Gastrocnemius medialis (tissue), 4 donors: ENCODE results near the gene ITGAL.

Experiments
- POLR2A ChIP-seq, 2 donors: fragments of 450-650 bp; IDR thresholded peaks; one replicate each; pipeline ENCODE4 v1.6.1; 2017; ENCODE audit warnings: antibody characterized with exemption in 2 of 2, mild to moderate bottlenecking in 2 of 2, moderate library complexity in 2 of 2
- TF ChIP-seq, protein P1 (sequence below), 5 experiments: fragments of 450-650 bp in 3 of 5; fragments of 200-600 bp in 2 of 5; sonication (generic) in 2 of 5; IDR thresholded peaks in 4 of 5; conservative IDR thresholded peaks in 1 of 5; 1 replicate in 4 of 5; 2 replicates in 1 of 5; pipeline ENCODE4 v1.5.1; 2016 to 2019; ENCODE audit warnings: antibody characterized with exemption in 5 of 5, mild to moderate bottlenecking in 3 of 5, moderate library complexity in 3 of 5

DNA sequence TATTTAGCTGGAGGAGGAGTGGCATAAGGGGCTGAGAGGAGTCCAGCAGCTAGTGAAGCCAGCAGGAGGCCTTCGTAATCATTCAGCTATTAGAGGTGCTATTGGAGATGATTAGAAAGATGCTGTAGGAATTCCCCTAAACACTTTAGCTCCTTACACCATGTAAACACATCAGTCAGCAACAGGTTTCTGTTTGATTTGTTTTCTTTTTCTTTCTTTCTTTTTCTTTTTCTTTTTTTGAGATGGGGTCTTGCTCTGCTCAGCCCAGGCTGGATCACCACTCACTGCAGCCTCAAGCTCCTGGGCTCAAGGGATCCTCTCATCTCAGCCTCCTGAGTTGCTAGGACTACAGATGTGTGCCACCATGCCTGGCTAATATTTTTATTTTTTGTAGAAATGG, 16.2 kb upstream of the ITGAL start:
- TF ChIP-seq, protein P1, sequence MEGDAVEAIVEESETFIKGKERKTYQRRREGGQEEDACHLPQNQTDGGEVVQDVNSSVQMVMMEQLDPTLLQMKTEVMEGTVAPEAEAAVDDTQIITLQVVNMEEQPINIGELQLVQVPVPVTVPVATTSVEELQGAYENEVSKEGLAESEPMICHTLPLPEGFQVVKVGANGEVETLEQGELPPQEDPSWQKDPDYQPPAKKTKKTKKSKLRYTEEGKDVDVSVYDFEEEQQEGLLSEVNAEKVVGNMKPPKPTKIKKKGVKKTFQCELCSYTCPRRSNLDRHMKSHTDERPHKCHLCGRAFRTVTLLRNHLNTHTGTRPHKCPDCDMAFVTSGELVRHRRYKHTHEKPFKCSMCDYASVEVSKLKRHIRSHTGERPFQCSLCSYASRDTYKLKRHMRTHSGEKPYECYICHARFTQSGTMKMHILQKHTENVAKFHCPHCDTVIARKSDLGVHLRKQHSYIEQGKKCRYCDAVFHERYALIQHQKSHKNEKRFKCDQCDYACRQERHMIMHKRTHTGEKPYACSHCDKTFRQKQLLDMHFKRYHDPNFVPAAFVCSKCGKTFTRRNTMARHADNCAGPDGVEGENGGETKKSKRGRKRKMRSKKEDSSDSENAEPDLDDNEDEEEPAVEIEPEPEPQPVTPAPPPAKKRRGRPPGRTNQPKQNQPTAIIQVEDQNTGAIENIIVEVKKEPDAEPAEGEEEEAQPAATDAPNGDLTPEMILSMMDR (IDR thresholded peaks at IDR 0.05 in 4 of 5, conservative IDR thresholded peaks at IDR 0.05 in 1 of 5), result no peak
- TF ChIP-seq POLR2A (IDR thresholded peaks at IDR 0.05), result no peak
